A549 (cell line): Measurements from ENCODE around the gene HSFX1. TPM values are rescaled to one million over a fixed set of nuclear protein-coding genes. Genes with fewer than 3 reads are reported as not detected.
"Not testable (repeated sequence)": the region's sequence is repeated elsewhere in the genome, so short reads cannot be mapped to it uniquely, and the experiment has no call there.

ENCODE experiments used
- ATAC-seq, 2 experiments: fragments of 200-7000 bp in 1 of 2; fragments of >200 bp in 1 of 2; cut with Nextera tagmentation in 1 of 2; cut with Tn5 transposase in 1 of 2; 3 replicates each; pipeline versions ENCODE4 v1.8.0 to v1.9.1; 2018 to 2020; ENCODE audit warnings: mild to moderate bottlenecking in 1 of 2, moderate library complexity in 1 of 2
- CTCF ChIA-PET: fragments of 300-600 bp; sonication (Branson Sonifier 250); formaldehyde crosslinking; extraction: SDS; loops from one replicate; lab custom pipeline; 2021; ENCODE audit warnings: antibody characterized with exemption, inconsistent platforms; lab: Yijun Ruan, JAX
- POLR2A ChIA-PET: fragments of 350-600 bp; formaldehyde crosslinking; extraction: SDS; loops from one replicate; lab custom pipeline; 2021; ENCODE audit warnings: antibody characterized with exemption, inconsistent platforms; lab: Yijun Ruan, JAX
- DNase-seq, 2 experiments: peaks; one replicate each; pipeline versions ENCODE4 v3.0.0 to v3.0.0-alpha.2; 2011 to 2016; ENCODE audit warnings: low read depth in 1 of 2, low spot score in 1 of 2
- FAIRE-seq: peaks from 2 replicates; lab custom pipeline; 2011; peaks lifted over from hg19 to GRCh38; lab: Jason Lieb, UNC
- H3K27ac ChIP-seq, 2 experiments: fragments of >200 bp; sonication (Bioruptor Twin); formaldehyde crosslinking; 3 replicates each; pipeline ENCODE4 v1.5.1; 2016 to 2017
- H3K4me1 ChIP-seq: fragments of >200 bp; sonication (Bioruptor Twin); formaldehyde crosslinking; 3 replicates; pipeline ENCODE4 v1.6.1; 2016
- H3K4me2 ChIP-seq: fragments of >200 bp; sonication (Bioruptor Twin); formaldehyde crosslinking; 3 replicates; pipeline ENCODE4 v1.6.1; 2016
- H3K4me3 ChIP-seq: fragments of >200 bp; sonication (Bioruptor Twin); formaldehyde crosslinking; 3 replicates; pipeline ENCODE4 v1.5.1; 2016
- H3K9me3 ChIP-seq: fragments of >200 bp; sonication (Bioruptor Twin); formaldehyde crosslinking; 3 replicates; pipeline ENCODE4 v1.6.1; 2016
- ATOH8 ChIP-seq: fragments of 250-450 bp; sonication (Bioruptor Pico); IDR thresholded peaks from 2 replicates; pipeline ENCODE4 v1.5.0; 2020; ENCODE audit warnings: low read depth, mild to moderate bottlenecking, moderate library complexity
- CHD2 ChIP-seq: fragments of 150-350 bp; IDR thresholded peaks from 2 replicates; pipeline ENCODE4 v1.6.1; 2014; ENCODE audit warnings: low read length; ENCODE audit not compliant: partially characterized antibody
- CHD4 ChIP-seq: fragments of 200-600 bp; sonication (generic); IDR thresholded peaks from 2 replicates; pipeline ENCODE4 v1.6.1; 2016; ENCODE audit warnings: antibody characterized with exemption, mild to moderate bottlenecking, borderline replicate concordance
- EHMT2 ChIP-seq: fragments of 200-600 bp; sonication (generic); IDR thresholded peaks from 2 replicates; pipeline ENCODE4 v1.6.1; 2016; ENCODE audit warnings: antibody characterized with exemption, low read depth, mild to moderate bottlenecking, moderate library complexity
- ELK1 ChIP-seq: fragments of 150-350 bp; IDR thresholded peaks from 2 replicates; pipeline ENCODE4 v1.6.1; 2014; ENCODE audit warnings: low read depth, mild to moderate bottlenecking, low read length
- EP300 ChIP-seq, 2 experiments: fragments of >200 bp; sonication (Bioruptor Twin); formaldehyde crosslinking; IDR thresholded peaks; 2 replicates in 1 of 2; 3 replicates in 1 of 2; pipeline ENCODE4 v1.6.1; 2016 to 2017
- ESRRA ChIP-seq: fragments of 150-350 bp; IDR thresholded peaks from 2 replicates; pipeline ENCODE4 v1.6.1; 2014; ENCODE audit warnings: mild to moderate bottlenecking, low read length, borderline replicate concordance
- FOSB ChIP-seq: fragments of 250-450 bp; sonication (Bioruptor Pico); IDR thresholded peaks from 2 replicates; pipeline ENCODE4 v1.5.0; 2020; ENCODE audit warnings: mild to moderate bottlenecking, moderate library complexity
- HOXB13 ChIP-seq: fragments of 250-450 bp; sonication (Bioruptor Pico); IDR thresholded peaks from 2 replicates; pipeline ENCODE4 v1.5.0; 2020; ENCODE audit warnings: low read depth, mild to moderate bottlenecking, moderate library complexity
- KDM1A ChIP-seq: fragments of 200-600 bp; sonication (generic); IDR thresholded peaks from 2 replicates; pipeline ENCODE4 v1.6.1; 2016; ENCODE audit warnings: low read depth, mild to moderate bottlenecking
- RCOR1 ChIP-seq: fragments of 150-350 bp; IDR thresholded peaks from 2 replicates; pipeline ENCODE4 v1.6.1; 2014; ENCODE audit warnings: antibody characterized with exemption, low read length, low read depth
- ZFP36 ChIP-seq: fragments of 450-650 bp; IDR thresholded peaks from 2 replicates; pipeline ENCODE4 v1.6.1; 2014; ENCODE audit warnings: borderline replicate concordance; ENCODE audit not compliant: partially characterized antibody
- WGBS: methylation state at CpG from one replicate; pipeline ENCODE4 v1.1.6; 2017; ENCODE audit errors: missing lambda C conversion rate; 5-methylcytosine and 5-hydroxymethylcytosine counted together
- polyA minus RNA-seq: library from RNA; depleted of rRNA, polyadenylated mRNA; stranded (reverse); fragments of >200 nt; gene quantifications from 2 replicates; pipeline ENCODE4 v1.2.3, GENCODE V29; 2011; rRNA and poly(A)+ RNA removed
- polyA plus RNA-seq, 4 experiments: library from polyadenylated mRNA; depleted of rRNA in 3 of 4; stranded (reverse); fragments of >200 nt; fragmentation: RNase III in 1 of 4; extraction: RNeasy Plus Mini Kit Qiagen cat#74134 plus additional on column Dnase treatment in 1 of 4; gene quantifications; 2 replicates in 3 of 4; 3 replicates in 1 of 4; pipeline ENCODE4 v1.2.3, GENCODE V29; 2011 to 2017
- TF ChIP-seq, protein P1 (sequence below): fragments of >200 bp; sonication (Bioruptor Twin); formaldehyde crosslinking; IDR thresholded peaks from 2 replicates; pipeline ENCODE4 v1.6.1; 2016

Gene HSFX1
- 0.44 and 0.49 TPM in 2 replicates for polyA plus RNA-seq (2011; rRNA removed)
- polyA plus RNA-seq (2012; cell fraction: cytosol; rRNA removed) = 0.08 and 0.19 TPM in 2 replicates
- 0.81 and 0.98 TPM in 2 replicates for polyA plus RNA-seq (2012; cell fraction: nucleus; rRNA removed)
- polyA plus RNA-seq (2017; fragmentation: RNase III; extraction: RNeasy Plus Mini Kit Qiagen cat#74134 plus additional on column Dnase treatment) = 0.18 to 0.45 TPM (median 0.26 TPM) in 3 replicates
- polyA minus RNA-seq = 1.0 and 1.2 TPM in 2 replicates

DNA sequence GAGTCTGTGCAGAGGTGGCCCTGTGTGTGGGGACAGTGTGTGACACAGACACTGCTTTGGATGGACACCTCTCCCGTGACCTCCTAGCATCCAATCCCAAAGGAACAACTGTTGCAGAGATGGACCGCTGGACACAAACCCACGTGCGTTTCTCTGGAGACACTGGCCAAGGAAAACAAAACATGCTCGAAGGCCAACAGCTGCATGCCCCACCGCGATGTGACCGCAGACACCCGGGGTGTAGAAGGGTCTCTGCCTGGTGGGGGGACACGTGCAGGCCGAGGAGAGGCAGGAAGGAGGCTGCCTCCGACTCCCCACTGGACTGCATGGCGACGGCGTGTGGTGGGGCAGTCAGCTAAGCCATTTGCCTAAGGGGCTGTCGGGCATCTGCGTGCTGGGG is at the start of gene HSFX1:
TSS of gene HSFX1 (plus strand) at position 301 of the 400 bp plus-strand sequence. CDS start 614 bp downstream, outside the sequence.
- FAIRE-seq = peak; percentile 49
- CTCF ChIA-PET = not testable (repeated sequence)
- no CpG with 5 or more reads among the region's 17 CpGs for WGBS

DNA sequence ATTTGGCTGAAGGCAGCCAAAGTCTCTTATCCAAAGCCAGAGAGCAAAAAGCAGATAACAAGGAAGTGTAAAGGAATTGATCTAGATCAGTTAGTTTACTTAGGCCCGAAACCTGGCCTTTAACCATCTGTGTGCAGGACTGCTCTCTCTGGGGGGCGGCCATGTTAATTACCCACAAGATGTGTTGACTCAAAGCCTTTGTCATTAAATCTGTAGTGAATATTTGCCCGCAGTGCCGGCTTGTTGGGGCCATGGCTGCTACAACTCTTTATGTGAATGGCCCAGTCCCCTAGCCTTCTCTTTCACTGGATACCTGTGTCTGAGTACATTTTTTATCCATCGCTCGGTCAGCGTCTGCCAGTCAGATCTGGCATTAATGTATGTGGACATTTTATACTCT is 46.6 kb upstream of the HSFX1 start:
- FAIRE-seq, ATAC-seq, H3K27ac ChIP-seq, POLR2A ChIA-PET, H3K4me2 ChIP-seq, CTCF ChIA-PET, H3K4me1 ChIP-seq, H3K4me3 ChIP-seq, DNase-seq, H3K9me3 ChIP-seq: not testable (repeated sequence)
- 82% methylated on average over 3 of the region's 7 CpGs for whole genome bisulfite sequencing

More for the DNA sequence above, at the start of gene HSFX1:
- H3K27ac ChIP-seq, H3K4me1 ChIP-seq, H3K4me2 ChIP-seq, DNase-seq, ATAC-seq, POLR2A ChIA-PET, H3K9me3 ChIP-seq, H3K4me3 ChIP-seq: not testable (repeated sequence)

GRCh38 chrX:149742269-149742668 is 31.6 kb upstream of the HSFX1 start:
- H3K9me3 ChIP-seq, H3K4me1 ChIP-seq, H3K27ac ChIP-seq, CTCF ChIA-PET, POLR2A ChIA-PET, H3K4me3 ChIP-seq, H3K4me2 ChIP-seq, DNase-seq: not testable (repeated sequence)
- peak; percentile 74 to 94; a peak in 5 of 6 replicates for ATAC-seq
- WGBS = no CpG with 5 or more reads among the region's 6 CpGs
- FAIRE-seq = peak; percentile 99

GRCh38 chrX:149746390-149747007 is 27.4 kb upstream of the HSFX1 start:
- POLR2A ChIA-PET, H3K27ac ChIP-seq, H3K4me1 ChIP-seq, DNase-seq, H3K4me2 ChIP-seq, CTCF ChIA-PET, H3K4me3 ChIP-seq, H3K9me3 ChIP-seq: not testable (repeated sequence)
- peak; percentile 72 to 80; a peak in 4 of 6 replicates for ATAC-seq
- FAIRE-seq = peak; percentile 99
- WGBS = no CpG with 5 or more reads among the region's 6 CpGs

DNA sequence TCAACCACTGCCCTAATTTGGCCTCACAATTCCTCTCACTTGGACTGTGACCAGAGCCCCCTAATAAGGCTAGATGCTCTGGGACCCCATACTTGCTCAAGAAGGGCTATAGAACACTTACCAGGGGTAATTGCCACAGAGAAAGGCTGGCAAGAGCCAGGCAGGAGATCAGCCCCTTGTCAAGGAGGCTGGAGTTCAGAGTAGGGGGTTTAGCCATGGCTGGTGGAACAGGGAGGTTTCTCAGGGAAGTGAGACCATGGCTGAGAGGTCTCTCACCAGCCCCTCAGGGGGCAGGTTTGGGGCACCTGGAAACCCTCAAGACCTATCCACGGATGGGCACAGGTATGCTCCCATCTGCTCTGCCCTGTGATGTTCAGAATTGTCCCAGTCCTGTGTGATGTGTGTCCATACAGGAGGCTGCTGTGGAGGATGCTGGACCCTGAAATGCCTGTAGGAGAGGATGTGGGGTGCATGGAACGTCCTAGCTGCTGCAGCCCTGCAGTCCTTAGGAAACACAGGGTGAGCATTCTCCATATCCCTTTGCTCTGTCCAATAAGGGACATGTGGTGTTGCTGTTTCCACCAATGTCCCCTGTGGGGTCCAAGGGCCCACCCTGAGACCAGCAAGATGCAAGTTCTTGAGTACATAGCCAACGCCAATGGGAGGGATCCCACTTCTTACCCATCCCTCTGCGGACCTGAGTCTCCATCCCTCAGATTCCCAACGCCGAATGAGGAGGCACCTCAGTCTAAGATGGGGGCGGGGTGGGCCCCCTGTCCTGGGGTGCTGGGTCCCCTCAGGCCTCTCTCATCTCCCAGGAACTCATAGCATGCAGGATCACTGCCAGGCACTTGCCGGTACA is 16.4 kb upstream of the HSFX1 start:
- WGBS = 37% methylated on average over 6 of the region's 8 CpGs
- ATAC-seq = no peak
- Histone ChIP-seq H3K4me2 (no peak overlapping the region), H3K9me3 (no peaks in the 10 kb centered on the region), H3K27ac (no peak overlapping the region), H3K4me3 (no peak overlapping the region), H3K4me1 (no peaks in the 10 kb centered on the region)
- ChIA-PET POLR2A (no interaction called here), CTCF (no interaction called here)
- TF ChIP-seq ZFP36 = no peak
- TF ChIP-seq KDM1A = no peak
- no peak for TF ChIP-seq CHD4
- TF ChIP-seq EP300 (IDR thresholded peaks at IDR 0.05) = no peak
- no peak for TF ChIP-seq ESRRA
- no peak for TF ChIP-seq ELK1
- no peak for TF ChIP-seq HOXB13
- TF ChIP-seq FOSB (CRISPR knock-in tag) = no peak
- no peak for TF ChIP-seq EHMT2
- TF ChIP-seq CHD2 = no peak
- TF ChIP-seq, protein P1, sequence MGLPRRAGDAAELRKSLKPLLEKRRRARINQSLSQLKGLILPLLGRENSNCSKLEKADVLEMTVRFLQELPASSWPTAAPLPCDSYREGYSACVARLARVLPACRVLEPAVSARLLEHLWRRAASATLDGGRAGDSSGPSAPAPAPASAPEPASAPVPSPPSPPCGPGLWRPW = no peak
- TF ChIP-seq RCOR1 = no peak
- no peak for TF ChIP-seq ATOH8
- FAIRE-seq = no peak
- no peak for DNase-seq
